ENCODE data around the gene IL17RC.
"Not testable (repeated sequence)": the region's sequence is repeated elsewhere in the genome, so short reads cannot be mapped to it uniquely, and the experiment has no call there.

The IL17RC gene

GRCh38 chr3:9916734-9917680 lies at the start of gene IL17RC:
Gene IL17RC (plus strand): TSS chr3:9917098. CDS start chr3:9917316, 218 bp downstream.
- peak; percentile 90 for DNase-seq

- DNase-seq: no peak
Measured at GRCh38 chr3:9867106-9867505, 49.8 kb upstream of the IL17RC start.

- no peak for DNase-seq
Measured at GRCh38 chr3:9869955-9870354, 46.9 kb upstream of the IL17RC start.

- DNase-seq: no peak
Measured at GRCh38 chr3:9870978-9871377, 45.9 kb upstream of the IL17RC start.

- DNase-seq: not testable (repeated sequence)
Measured at GRCh38 chr3:9872067-9872466, 44.8 kb upstream of the IL17RC start.

- no peak for DNase-seq
Measured at GRCh38 chr3:9875448-9875847, 41.5 kb upstream of the IL17RC start.

- not testable (repeated sequence) for DNase-seq
Measured at GRCh38 chr3:9876255-9876654, 40.6 kb upstream of the IL17RC start.

GRCh38 chr3:9876991-9877390 lies 39.9 kb upstream of the IL17RC start:
- no peak for DNase-seq

- DNase-seq: no peak
Measured at GRCh38 chr3:9878700-9879099, 38.2 kb upstream of the IL17RC start.

GRCh38 chr3:9879830-9880549 lies 36.9 kb upstream of the IL17RC start, which contains the start of gene CIDEC:
Gene CIDEC (minus strand): TSS chr3:9880253. CDS start chr3:9878486, 1,767 bp downstream.
- DNase-seq: no peak

GRCh38 chr3:9881441-9881840 lies 35.5 kb upstream of the IL17RC start:
- DNase-seq: no peak

- no peak for DNase-seq
Measured at GRCh38 chr3:9883706-9884554, 33.0 kb upstream of the IL17RC start.

GRCh38 chr3:9884555-9885165 lies 32.2 kb upstream of the IL17RC start:
- peak; percentile 71 to 87 for DNase-seq

- DNase-seq: no peak
Measured at GRCh38 chr3:9886328-9886727, 30.6 kb upstream of the IL17RC start.

GRCh38 chr3:9887480-9887879 lies 29.4 kb upstream of the IL17RC start:
- no peak for DNase-seq

GRCh38 chr3:9888540-9888939 lies 28.4 kb upstream of the IL17RC start:
- no peak for DNase-seq

GRCh38 chr3:9889405-9889804 lies 27.5 kb upstream of the IL17RC start:
- no peak for DNase-seq

- peak; percentile 57 to 86 for DNase-seq
Measured at GRCh38 chr3:9890249-9891071, 26.4 kb upstream of the IL17RC start, which contains the start of gene JAGN1. Gene JAGN1 (plus strand): TSS chr3:9890610. CDS start chr3:9890723, 113 bp downstream.

- DNase-seq: no peak
Measured at GRCh38 chr3:9891072-9891622, 25.8 kb upstream of the IL17RC start.

GRCh38 chr3:9893739-9894138 lies 23.2 kb upstream of the IL17RC start:
- DNase-seq: no peak

GRCh38 chr3:9895715-9896114 lies 21.2 kb upstream of the IL17RC start:
- DNase-seq: not testable (repeated sequence)
